Activated CD8-positive, alpha-beta memory T cell treated with anti-CD3 and anti-CD28 coated beads, Interleukin-2, amount 50 U/mL, for 1 hour (primary cell): ENCODE results near the gene SLCO3A1.

Experiments
- DNase-seq: peaks from one replicate; pipeline ENCODE4 v3.0.0-alpha.2; 2020; ENCODE audit errors: extremely low read depth

The SLCO3A1 gene

DNA sequence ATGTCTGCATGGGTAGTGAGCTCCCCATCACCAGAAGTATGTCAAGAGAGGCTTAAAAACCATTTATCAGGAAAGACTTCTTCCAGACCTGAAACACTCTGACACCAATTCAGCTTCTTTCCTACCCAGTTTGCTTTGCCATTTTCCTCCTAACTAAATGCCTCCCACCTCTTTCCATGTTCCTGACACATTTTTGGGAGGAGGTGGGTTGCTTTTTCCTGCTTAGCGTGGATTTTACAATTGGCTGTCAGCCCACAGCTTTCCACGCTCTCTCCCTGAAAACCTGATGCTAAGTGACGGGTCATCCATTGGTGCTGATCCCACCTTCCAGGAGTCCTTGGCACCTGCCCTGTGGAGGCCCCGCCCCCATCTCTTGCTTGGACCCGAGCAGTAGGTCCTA lies 275.3 kb downstream of the SLCO3A1 start:
- no peak for DNase-seq

DNA sequence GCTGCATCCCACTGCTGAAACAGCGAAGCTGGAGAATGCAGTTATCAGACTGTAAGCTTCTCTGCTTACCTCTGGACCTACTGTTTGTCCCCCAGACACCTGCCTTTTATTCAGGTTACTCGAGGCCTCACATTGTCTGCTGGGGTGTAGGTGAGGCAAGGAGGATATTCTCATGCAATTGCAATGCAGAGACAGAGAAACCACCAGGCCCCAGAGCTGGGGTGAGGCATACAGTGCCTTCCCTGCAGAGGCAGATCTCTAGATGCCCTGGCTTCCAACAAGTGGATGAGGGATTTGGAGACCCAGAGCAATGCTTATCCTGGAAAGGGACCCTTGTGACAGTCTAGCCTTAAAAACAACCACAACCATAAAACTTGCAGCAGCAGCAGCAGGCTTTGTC lies 276.7 kb downstream of the SLCO3A1 start:
- no peak for DNase-seq

DNA sequence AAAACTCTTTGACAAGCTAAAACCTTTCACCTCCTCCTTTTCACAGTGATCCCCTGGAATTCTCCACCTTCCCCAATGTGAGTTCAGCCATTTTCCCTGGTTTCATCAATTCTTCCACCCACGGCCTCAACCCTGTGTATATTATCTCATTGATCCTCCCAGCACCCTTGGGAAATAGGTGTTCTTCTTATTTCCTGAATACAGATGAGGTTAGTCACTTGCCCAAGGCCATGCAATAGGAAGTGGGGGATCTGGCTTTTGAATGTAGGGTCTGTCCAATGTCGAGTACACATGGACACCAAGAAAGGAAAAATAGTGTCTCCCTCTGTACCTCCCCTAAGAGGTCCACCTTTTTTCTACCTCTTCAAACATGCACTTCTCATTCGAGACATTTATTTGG lies 277.4 kb downstream of the SLCO3A1 start:
- DNase-seq: no peak

DNA sequence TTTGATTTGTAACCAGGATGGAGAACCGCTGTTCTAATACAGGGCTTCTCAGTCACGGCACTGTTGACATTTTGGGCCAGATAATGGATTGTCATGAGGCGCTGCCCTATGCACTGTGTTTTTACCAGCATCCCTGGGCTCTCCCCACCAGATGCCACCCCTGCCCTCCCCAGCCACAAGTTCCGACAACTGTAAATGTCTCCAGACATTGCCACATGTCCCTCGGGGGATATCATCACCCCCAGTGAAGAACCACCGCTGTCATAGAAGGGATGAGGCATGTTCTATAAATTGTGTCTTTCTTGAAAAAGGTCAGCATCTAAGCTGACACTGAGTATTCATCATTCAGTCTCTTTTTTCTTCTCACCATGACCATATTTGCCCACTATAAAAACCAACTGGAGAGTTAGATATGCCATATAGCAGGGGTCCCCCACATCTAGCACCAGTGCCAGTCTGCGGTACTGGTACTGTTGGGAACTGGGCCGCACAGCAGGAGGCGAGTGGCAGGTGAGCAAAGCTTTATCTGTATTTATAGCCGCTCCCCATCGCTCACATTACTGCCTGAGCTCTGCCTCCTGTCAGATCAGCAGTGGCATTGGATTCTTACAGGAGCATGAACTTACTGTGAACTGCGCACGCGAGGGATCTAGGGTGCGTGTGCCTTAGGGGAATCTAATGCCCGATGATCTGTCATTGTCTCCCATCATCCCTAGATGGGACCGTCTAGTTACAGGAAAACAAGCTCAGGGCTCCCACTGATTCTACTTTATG lies 279.7 kb downstream of the SLCO3A1 start:
- DNase-seq: no peak

DNA sequence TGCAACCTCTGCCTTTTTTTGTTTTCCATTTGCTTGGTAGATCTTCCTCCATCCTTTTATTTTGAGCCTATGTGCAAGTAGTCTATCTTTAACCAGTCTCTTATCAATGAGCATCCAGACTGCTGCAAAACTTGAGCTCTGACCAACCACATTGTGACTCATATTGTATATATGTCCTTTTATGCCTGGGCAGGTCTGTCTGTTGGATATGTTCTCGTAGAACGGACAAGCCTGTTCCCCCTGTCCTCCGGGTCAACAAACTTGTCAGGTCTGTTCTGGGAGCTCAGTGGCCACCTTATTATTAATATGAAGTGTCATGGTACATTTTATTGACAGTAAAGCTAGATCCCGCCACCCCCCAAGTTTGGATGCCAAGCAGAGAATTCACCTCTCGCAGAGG lies 287.3 kb downstream of the SLCO3A1 start:
- DNase-seq: no peak

DNA sequence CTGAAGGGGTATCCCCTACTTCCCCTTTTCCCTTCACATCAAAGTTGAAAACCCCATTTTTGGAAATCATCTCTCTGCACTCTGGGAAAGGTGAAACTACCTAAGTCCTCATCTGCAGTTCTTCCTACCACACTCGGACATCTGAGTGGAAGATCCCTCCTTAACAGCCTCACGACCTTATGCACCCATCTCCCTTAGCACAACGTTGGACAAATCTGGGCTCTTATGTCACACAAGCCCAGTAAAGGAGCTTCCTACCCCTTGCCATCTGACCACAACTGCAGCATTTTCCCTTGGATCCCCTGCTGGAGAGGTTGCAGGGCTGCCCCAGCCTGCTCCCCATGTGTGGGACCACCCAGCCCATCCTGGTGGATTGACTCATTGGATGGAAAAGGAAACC lies 288.1 kb downstream of the SLCO3A1 start:
- DNase-seq: no peak

DNA sequence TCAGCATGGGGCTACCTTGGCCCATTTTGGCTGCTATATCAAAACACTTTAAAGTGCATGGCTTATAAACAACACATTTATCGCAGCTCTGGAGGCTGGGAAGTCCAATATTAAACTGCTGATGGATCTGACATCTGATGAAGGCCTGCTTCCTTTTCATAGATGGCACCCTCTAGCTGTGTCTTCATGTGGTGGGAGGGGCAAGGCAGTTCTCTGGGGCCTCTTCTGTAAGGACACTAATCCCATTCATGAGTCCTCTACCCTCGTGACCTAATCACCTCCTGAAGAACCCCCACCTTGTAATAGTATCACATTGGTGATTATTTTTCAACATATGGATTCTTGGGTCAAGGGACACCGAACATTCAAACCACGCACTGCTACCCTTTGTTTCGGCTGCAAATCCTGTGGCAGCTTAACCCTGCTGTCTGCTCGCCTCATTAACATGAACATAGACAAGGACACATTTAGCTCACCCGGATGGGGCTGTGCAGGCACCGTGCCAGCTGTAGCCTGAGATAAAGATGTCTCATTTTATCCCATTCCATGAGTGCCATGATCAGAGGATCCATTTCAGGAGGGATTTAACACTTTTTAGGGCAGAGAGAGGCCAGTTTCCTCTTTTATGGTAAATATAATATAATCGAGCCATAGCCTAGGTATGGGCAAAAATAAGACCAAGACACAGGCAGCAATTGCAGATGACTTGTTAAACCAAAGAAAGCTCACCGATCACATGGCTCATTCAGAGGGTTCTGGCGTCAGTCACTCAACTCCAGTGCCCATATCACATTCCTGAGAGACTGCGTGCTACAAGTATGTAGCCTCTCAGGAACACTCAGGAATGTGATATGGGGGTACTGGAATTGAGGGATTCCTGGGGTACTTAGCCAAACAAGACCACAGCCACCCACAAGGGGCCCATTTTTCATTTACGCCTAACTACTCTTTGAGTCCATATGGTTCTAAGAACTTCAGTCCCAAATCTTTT lies 289.0 kb downstream of the SLCO3A1 start:
- no peak for DNase-seq

DNA sequence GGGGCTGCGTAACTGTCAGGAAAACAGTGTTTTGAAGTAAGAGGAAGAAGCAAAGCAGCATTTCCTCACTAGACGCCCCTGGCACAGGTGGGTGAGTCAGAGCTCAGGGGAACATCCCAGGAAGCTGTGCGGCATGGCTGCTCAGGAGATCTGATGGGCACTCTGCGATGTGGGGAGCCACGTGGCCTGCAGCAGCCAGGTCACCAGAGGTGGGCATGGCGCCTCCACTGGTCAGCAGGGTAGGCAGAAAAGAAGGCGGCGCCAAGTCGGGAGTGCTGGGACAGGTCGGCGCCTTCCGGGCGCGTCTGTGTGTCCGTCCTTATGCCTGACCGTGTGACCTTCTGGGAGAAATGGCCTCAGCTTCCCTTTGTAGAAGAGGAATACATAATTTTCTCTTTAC lies 290.3 kb downstream of the SLCO3A1 start:
- DNase-seq: no peak

DNA sequence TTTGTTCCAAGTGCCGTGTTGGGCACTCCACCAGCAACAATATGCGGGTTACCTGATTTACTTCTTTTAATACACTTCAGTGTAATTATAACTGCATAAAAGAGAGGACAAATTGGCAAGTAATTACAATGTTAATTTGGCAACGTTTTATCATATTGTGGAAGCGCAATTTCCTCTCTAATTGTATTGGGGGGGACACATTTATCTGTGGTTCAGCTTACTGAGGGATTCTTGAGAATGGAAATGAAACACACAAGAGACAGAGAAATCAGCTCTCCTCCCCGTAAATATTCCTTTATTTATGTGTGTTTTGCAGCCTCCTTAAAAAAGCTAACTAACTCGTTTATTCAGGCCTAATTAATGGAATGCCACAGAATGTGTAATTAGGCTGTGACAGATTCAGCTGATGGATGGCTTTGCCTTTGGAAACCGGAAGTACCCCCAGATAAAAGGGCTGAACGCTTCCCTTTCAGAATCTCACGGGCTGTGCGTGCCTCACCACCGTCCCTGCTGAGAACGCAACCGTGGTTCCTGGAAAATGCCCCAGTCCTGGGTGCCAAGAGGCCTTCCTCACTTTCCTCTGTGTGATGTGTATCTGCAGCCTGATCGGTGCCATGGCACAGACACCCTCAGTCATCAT lies 293.1 kb downstream of the SLCO3A1 start:
- DNase-seq: no peak

DNA sequence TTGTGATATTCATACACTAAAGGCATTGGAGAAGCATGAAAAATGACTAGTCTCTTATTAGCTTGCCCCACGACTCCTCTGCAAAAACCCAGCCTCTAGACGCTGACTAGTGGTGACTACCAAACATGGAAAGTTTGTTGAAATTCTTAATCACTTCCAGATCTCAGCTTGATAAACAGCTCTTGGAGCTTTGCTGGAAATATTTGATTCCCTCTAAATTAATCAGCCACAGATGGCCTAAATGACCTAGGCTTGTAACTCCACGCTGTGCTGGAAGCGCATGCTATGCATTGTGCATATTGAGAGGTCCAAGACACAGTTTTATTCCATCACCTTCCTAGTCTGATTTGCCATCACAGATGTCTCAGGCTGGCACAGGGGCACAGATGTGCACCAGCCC lies 295.5 kb downstream of the SLCO3A1 start:
- no peak for DNase-seq

DNA sequence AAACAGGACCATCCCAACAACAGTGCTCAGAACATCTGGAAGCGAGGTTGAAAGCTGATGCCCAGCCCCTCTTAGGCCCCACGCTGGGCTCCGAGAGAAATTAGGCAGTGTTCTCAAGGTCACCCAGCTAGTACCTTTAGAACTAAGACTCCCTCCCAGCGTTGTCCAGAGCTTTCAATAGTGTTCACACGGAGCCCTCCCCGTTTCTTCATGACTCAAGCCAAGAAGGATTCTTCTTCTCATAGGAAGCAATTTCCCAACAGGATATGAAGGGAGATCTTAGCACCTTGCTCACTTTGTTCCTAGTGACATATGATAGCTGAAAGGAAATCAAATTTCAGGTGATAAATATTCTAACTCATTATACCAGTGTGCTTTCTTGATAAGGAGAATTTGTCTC lies 296.0 kb downstream of the SLCO3A1 start:
- no peak for DNase-seq

DNA sequence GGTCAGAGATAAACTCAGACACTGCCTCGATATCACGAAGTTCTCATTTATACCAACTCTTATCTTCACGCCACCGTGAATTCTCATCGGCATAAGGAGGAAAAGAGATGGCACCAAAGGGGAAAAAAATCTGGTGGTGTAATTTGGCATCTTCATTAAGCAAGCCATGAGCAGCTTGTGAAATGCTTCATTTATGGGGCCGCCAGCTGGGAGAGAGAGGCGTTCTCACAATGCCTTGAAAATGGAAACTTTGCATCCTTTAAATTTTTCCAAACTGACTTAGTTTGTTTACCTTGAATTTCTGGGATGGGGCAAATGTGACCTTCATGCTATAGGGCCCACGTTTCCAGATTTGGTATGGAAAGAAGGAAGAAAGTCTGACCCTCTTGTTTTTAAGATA lies 297.7 kb downstream of the SLCO3A1 start:
- DNase-seq: no peak

DNA sequence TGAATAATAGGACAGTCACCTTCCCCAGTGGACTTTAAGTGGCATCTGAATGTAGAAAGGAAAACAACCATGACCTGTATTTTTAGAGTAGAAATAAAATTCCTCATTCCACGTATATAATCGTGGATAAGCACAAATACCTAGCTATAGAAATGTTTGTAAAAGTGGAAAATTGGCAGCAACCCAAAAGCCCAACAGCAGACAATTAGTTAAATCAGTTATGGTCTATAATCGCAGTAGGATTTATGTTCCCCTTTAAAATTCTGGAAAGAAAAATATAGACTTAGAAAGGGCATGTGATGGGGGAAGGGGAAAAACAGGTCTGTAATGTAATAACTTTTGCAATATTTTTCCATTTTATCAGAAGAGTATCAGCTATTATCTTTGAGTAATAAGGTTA lies 298.2 kb downstream of the SLCO3A1 start:
- no peak for DNase-seq

DNA sequence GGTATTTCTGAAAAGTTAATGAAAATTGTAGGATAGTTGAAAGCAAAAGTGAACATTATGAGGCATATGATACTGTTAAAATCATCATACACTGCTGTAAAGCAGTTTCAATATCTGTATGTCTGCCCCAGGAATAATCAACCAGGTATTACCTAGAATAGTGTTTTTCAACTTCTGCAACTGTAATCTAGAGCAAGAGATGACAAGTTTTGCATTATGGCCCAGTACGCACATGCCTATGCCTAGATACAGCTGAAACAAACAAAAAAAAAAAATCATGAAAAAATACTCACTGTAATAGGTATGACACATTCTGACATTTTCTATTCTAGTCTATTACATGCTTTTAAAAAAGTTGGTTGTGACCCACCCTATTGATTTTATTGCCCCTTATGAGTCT lies 299.5 kb downstream of the SLCO3A1 start:
- DNase-seq: no peak

DNA sequence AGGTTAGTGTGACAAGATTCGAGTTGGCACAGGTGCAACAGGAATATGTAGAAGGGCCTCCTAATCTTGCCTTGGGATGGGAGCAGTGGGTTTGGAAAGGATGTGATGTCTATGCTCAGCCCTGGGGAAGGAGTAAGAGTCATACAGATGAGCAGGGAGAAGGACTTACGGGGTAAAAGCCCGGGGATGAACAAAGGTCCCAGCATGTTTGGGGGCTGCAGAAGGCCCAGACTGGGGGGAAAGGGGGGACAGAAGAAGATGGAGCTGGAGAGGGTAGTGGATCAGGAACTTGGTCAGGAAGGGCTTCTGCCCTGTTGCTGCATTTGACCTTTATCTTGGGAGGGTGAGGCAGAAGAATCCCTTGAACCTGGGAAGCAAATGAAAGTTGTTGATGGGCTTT lies 300.1 kb downstream of the SLCO3A1 start:
- no peak for DNase-seq

DNA sequence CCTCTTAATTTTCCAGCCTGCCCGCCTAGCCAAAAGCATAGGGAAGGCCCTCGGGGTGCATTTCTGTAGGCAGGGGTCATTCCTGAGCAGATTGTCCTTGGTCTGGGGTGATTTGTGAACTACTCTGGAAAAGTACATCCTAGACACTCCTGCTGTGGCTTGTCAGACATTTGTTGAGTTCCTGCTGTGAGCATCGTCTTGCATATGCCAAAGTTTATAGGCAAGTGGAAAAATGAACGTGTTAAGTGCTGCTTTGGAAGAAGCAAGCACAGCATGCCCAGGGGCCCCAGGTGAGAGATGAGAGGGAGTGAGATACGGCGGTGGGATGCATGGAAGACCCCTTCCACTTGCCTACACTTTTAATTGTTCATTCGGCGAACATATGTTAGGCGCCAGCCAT lies 302.4 kb downstream of the SLCO3A1 start:
- DNase-seq: no peak

DNA sequence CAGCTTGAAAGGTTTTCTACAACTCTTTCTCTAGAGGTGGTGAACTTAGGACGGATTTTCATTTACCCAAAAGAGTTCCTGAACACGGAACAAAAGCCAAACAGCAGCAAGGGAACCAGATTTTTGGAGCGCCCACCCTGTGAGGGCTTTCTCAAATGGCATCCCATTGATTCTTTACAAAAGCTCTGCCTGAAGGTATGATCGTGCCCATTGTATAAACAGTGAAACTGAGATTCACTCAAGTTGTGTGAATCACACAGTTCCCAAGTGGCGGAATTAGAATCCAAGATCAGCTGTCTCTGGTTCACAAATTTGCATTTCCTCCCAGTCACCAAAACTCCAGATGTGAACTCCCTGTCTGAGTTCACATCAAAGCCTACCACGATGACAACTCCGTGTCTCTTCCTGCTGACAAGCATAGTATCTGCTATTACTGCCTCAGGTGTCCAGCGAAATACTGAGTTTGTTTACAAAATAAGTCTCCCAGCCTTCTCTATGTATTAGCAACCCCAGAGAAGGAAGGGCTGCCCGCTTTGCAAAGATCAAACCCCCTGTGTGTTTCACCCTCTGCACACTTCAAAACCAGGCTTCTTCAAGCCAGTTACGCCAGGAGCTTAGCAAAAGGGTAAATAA lies 304.3 kb downstream of the SLCO3A1 start:
- DNase-seq: no peak

DNA sequence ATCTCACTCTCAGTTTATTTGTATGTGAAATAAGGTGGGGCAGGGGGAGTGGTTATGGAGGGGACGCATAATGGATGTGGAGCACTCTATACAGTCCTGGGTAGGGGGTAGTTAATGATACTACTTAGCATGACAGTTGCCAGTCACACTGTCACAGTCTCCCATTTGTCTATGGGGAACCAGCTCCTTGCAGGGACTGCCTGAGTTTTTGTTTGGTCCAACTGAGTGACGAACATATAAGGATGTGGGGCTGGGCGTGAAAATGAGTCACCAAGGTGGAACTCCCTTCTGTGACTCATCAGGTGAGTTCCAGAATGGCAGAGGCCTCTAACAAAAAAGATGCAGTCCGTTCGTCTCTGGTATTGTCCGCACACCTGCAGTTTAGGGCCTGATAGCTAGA lies 304.9 kb downstream of the SLCO3A1 start:
- DNase-seq: no peak

DNA sequence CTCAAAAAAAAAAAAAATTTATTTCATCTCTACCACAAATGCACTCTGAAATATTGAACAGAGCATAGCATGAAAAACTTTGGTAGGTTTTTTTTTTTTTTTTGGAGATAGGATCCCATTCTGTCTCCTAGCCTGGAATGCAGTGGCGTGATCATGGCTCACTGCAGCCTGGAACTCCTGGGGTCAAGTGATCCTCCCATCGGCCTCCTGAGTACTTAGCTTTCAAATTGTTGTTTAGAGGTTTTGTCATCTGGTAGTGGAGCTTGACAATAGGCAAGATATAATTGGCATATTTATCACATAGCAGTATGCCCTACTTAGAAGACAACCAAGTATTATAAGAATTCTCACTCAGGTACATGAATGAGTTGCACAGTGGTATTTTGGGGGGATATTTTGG lies 306.0 kb downstream of the SLCO3A1 start:
- DNase-seq: no peak

DNA sequence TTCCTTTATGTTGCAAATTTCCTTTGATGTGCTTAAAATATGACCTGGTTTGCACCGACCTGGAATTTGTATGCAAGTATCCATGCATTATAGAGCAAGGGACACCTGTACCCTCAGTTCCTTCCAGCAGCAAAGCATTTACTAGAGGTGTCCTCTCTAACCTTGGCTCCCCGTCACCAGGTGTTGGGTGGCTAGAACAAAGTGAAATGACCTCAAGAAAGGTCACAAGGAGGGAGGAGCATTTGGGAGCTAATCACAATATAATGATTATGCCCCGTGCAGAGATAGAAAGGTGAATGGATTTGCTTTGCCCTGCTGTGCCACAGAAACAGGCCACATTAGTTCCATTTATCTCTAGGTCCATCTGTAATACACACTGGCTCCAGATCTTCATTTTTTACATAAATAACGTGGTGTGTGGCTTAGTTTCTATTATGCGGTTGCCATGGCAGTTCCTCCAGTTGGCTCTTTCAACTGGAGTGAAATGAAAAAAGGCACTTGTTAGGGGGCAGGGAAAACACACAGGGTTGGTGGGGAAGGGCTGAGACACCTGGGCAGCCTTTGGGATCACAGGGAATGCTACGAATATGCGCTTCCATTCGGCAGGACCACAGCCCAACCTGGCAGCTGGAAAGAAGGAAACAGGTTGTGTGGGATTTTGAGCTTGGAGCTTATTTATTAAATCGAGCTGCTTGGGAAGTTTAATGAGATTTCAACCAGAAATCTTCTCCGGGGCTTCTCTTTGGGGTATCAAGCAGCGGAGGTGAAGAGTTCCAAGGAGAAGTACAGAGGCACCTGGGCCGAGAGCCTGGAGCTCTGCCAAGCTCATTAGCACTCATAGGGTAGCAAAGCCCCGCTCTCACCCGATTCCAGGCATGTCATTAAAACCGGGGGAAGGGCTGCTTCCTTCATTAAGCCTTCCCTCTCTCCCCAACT lies 306.7 kb downstream of the SLCO3A1 start:
- DNase-seq: no peak
